ENCODE measurements around the gene UQCC2.

UQCC2 gene

GRCh38 chr6:33724102-33725023, 12.9 kb upstream of the UQCC2 start:
- DNase-seq: no peak

- no peak for DNase-seq
These were observed 12.0 kb upstream of the UQCC2 start for GRCh38 chr6:33723371-33724085.

- DNase-seq: no peak
These were observed 10.7 kb upstream of the UQCC2 start for GRCh38 chr6:33722103-33722623.

GRCh38 chr6:33721508-33721907, 10.0 kb upstream of the UQCC2 start:
- no peak for DNase-seq

GRCh38 chr6:33720998-33721397, 9.5 kb upstream of the UQCC2 start:
- DNase-seq: no peak

- DNase-seq: no peak
These were observed 8.0 kb upstream of the UQCC2 start for GRCh38 chr6:33719326-33719987.

GRCh38 chr6:33718713-33719112, 7.2 kb upstream of the UQCC2 start:
- DNase-seq: no peak

GRCh38 chr6:33717934-33718455, 6.5 kb upstream of the UQCC2 start:
- DNase-seq: no peak

GRCh38 chr6:33716890-33717632, 5.6 kb upstream of the UQCC2 start:
- no peak for DNase-seq

GRCh38 chr6:33716379-33716778, 4.9 kb upstream of the UQCC2 start:
- DNase-seq: no peak

- no peak for DNase-seq
These were observed 3.0 kb upstream of the UQCC2 start for GRCh38 chr6:33714385-33715040.

- DNase-seq: no peak
These were observed 2.3 kb upstream of the UQCC2 start for GRCh38 chr6:33713786-33714185.

- DNase-seq: no peak
These were observed 1.4 kb upstream of the UQCC2 start for GRCh38 chr6:33712914-33713313.

GRCh38 chr6:33710296-33711121, 991 bp downstream of the UQCC2 start:
- DNase-seq: peak; percentile 13

- no peak for DNase-seq
These were observed 1.8 kb downstream of the UQCC2 start for GRCh38 chr6:33709605-33710295.

- no peak for DNase-seq
These were observed 2.8 kb downstream of the UQCC2 start for GRCh38 chr6:33708516-33709204.

GRCh38 chr6:33707771-33708170, 3.7 kb downstream of the UQCC2 start:
- no peak for DNase-seq

- DNase-seq: no peak
These were observed 5.4 kb downstream of the UQCC2 start for GRCh38 chr6:33705955-33706725.

Data from GF-D8 (cell line).